Measurements from ENCODE around the gene ACP3.

DNA sequence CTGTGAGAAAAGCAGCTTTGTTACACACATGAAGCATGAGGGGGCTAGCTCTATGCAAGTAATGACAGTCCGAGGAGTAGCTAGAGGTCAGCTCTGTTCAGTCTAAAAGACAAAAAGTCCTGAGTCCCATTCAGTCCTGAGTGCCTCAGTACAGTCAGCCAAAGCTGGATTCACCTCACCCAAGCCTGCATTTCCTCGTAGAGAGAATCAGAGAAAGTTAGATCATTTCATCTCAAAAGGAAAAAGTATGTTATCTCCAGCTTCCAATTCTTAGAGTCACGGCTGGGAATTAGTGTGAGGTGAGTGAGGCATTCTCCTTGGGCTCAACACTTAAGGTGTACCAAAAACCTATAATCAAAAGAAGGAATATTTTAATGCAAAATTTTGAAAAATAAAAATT lies 5.9 kb upstream of the ACP3 start:
- TF ChIP-seq, protein P1, sequence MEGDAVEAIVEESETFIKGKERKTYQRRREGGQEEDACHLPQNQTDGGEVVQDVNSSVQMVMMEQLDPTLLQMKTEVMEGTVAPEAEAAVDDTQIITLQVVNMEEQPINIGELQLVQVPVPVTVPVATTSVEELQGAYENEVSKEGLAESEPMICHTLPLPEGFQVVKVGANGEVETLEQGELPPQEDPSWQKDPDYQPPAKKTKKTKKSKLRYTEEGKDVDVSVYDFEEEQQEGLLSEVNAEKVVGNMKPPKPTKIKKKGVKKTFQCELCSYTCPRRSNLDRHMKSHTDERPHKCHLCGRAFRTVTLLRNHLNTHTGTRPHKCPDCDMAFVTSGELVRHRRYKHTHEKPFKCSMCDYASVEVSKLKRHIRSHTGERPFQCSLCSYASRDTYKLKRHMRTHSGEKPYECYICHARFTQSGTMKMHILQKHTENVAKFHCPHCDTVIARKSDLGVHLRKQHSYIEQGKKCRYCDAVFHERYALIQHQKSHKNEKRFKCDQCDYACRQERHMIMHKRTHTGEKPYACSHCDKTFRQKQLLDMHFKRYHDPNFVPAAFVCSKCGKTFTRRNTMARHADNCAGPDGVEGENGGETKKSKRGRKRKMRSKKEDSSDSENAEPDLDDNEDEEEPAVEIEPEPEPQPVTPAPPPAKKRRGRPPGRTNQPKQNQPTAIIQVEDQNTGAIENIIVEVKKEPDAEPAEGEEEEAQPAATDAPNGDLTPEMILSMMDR (IDR thresholded peaks at IDR 0.05; ENCODE audit: insufficient read depth, low read depth, low read length) = no peak
- no peak for TF ChIP-seq EZH2 (IDR thresholded peaks at IDR 0.05; ENCODE audit: insufficient read depth, low read length)
